H1 (cell line): ENCODE data around the gene ERLIN1. TPM values are rescaled to one million over a fixed set of nuclear protein-coding genes. Genes with fewer than 3 reads are reported as not detected.

ENCODE experiments used
- CTCF ChIA-PET: fragments of 300-600 bp; sonication (Branson Sonifier 250); formaldehyde crosslinking; loops from one replicate; lab custom pipeline; 2021; ENCODE audit not compliant: partially characterized antibody; lab: Charles Lee
- POLR2A ChIA-PET: fragments of 300-600 bp; sonication (Branson Sonifier 250); formaldehyde crosslinking; loops from one replicate; lab custom pipeline; 2021; ENCODE audit warnings: inconsistent platforms; ENCODE audit not compliant: partially characterized antibody; lab: Charles Lee
- DNase-seq, 2 experiments: peaks; one replicate each; pipeline versions ENCODE4 v3.0.0 to v3.0.0-alpha.2; 2010 to 2022; ENCODE audit warnings: low spot score in 2 of 2, low read depth in 1 of 2, mixed read lengths in 1 of 2
- FAIRE-seq: peaks from 2 replicates; lab custom pipeline; 2011; peaks lifted over from hg19 to GRCh38; lab: Jason Lieb, UNC
- H2AFZ ChIP-seq: 2 replicates; pipeline ENCODE4 v1.8.1; 2012; ENCODE audit warnings: low read length, inconsistent platforms
- H2AK5ac ChIP-seq: 2 replicates; pipeline ENCODE4 v1.6.1; 2013; ENCODE audit warnings: low read depth, low read length
- H2BK120ac ChIP-seq: replicated peaks from 2 replicates; pipeline ENCODE3; 2013; ENCODE audit warnings: low read depth, low read length, inconsistent platforms
- H2BK12ac ChIP-seq: 2 replicates; pipeline ENCODE4 v1.6.1; 2013; ENCODE audit warnings: low read depth, low read length
- H2BK15ac ChIP-seq: 2 replicates; pipeline ENCODE4 v1.6.1; 2013; ENCODE audit warnings: low read length
- H2BK20ac ChIP-seq: 2 replicates; pipeline ENCODE4 v1.6.1; 2013; ENCODE audit warnings: low read length
- H2BK5ac ChIP-seq: 2 replicates; pipeline ENCODE4 v1.6.1; 2013; ENCODE audit warnings: low read depth, low read length
- H3K14ac ChIP-seq: 2 replicates; pipeline ENCODE4 v1.6.1; 2013; ENCODE audit warnings: inconsistent platforms; ENCODE audit not compliant: insufficient read length
- H3K18ac ChIP-seq: 2 replicates; pipeline ENCODE4 v1.6.1; 2013; ENCODE audit warnings: low read length; ENCODE audit errors: extremely low read depth
- H3K23ac ChIP-seq: 2 replicates; pipeline ENCODE4 v1.6.1; 2013; ENCODE audit warnings: inconsistent platforms; ENCODE audit not compliant: insufficient read length
- H3K23me2 ChIP-seq: 2 replicates; pipeline ENCODE4 v1.6.1; 2013; ENCODE audit warnings: low read depth, low read length
- H3K27ac ChIP-seq: 2 replicates; pipeline ENCODE4 v1.6.1; 2011; ENCODE audit warnings: low read depth, low read length, inconsistent platforms
- H3K27me3 ChIP-seq, 4 experiments: replicated peaks in 1 of 4; 1 replicate in 1 of 4; 2 replicates in 3 of 4; pipeline versions ENCODE4 v1.6.1 to v1.8.1; 2011 to 2013; ENCODE audit warnings: low read length in 3 of 4, mild to moderate bottlenecking in 3 of 4, inconsistent platforms in 2 of 4, mixed read lengths in 2 of 4, moderate library complexity in 1 of 4; ENCODE audit not compliant: control insufficient read depth in 3 of 4, insufficient read depth in 3 of 4; ENCODE audit errors: extremely low read depth in 1 of 4
- H3K36me3 ChIP-seq, 4 experiments: 2 replicates each; pipeline versions ENCODE4 v1.6.1 to v1.8.1; 2011 to 2013; ENCODE audit warnings: mild to moderate bottlenecking in 4 of 4, low read length in 3 of 4, moderate library complexity in 2 of 4, control low read depth in 1 of 4, inconsistent platforms in 1 of 4; ENCODE audit not compliant: insufficient read depth in 4 of 4, control insufficient read depth in 2 of 4
- H3K4ac ChIP-seq: replicated peaks from 2 replicates; pipeline ENCODE3; 2013; ENCODE audit warnings: low read length, low read depth, mixed read lengths, inconsistent platforms; ENCODE audit not compliant: insufficient read length
- H3K4me1 ChIP-seq, 4 experiments: replicated peaks in 1 of 4; 1 replicate in 1 of 4; 2 replicates in 3 of 4; pipeline versions ENCODE4 v1.6.1 to v1.8.1; 2011 to 2013; ENCODE audit warnings: low read length in 3 of 4, inconsistent platforms in 2 of 4, mixed read lengths in 1 of 4; ENCODE audit not compliant: insufficient read depth in 4 of 4, control insufficient read depth in 3 of 4
- H3K4me2 ChIP-seq, 2 experiments: 2 replicates each; pipeline versions ENCODE4 v1.6.1 to v1.8.1; 2011 to 2013; ENCODE audit warnings: low read depth in 2 of 2, low read length in 2 of 2, control low read depth in 1 of 2, inconsistent platforms in 1 of 2, mild to moderate bottlenecking in 1 of 2; ENCODE audit not compliant: insufficient read depth in 1 of 2
- H3K4me3 ChIP-seq, 4 experiments: fragments of 200-600, 300-600 bp in 1 of 4; sonication (generic), shearing (Covaris generic), sonication (Bioruptor Twin) in 1 of 4; 2 replicates each; pipeline versions ENCODE4 v1.5.1 to v1.8.1; 2011 to 2016; ENCODE audit warnings: low read length in 4 of 4, low read depth in 3 of 4, control low read depth in 2 of 4, inconsistent platforms in 2 of 4, mild to moderate bottlenecking in 2 of 4, mixed read lengths in 1 of 4, moderate library complexity in 1 of 4; ENCODE audit not compliant: insufficient read depth in 2 of 4; ENCODE audit errors: extremely low read depth in 1 of 4
- H3K56ac ChIP-seq: replicated peaks from 2 replicates; pipeline ENCODE3; 2013; ENCODE audit warnings: low read depth, mild to moderate bottlenecking, mixed read lengths, low read length, inconsistent platforms; ENCODE audit not compliant: insufficient read length
- H3K79me1 ChIP-seq: 2 replicates; pipeline ENCODE4 v1.6.1; 2013; ENCODE audit warnings: low read depth, low read length, control low read depth
- H3K79me2 ChIP-seq, 2 experiments: 2 replicates each; pipeline versions ENCODE4 v1.6.1 to v1.8.1; 2012 to 2013; ENCODE audit warnings: low read length in 2 of 2, mild to moderate bottlenecking in 2 of 2, inconsistent platforms in 1 of 2; ENCODE audit not compliant: insufficient read depth in 2 of 2, control insufficient read depth in 1 of 2
- H3K9ac ChIP-seq, 4 experiments: replicated peaks in 1 of 4; 1 replicate in 1 of 4; 2 replicates in 3 of 4; pipeline versions ENCODE4 v1.6.1 to v1.8.1; 2011 to 2013; ENCODE audit warnings: low read depth in 3 of 4, low read length in 3 of 4, control low read depth in 2 of 4, mild to moderate bottlenecking in 2 of 4, moderate library complexity in 2 of 4, inconsistent platforms in 1 of 4; ENCODE audit errors: extremely low read depth in 1 of 4
- H3K9me3 ChIP-seq, 2 experiments: 2 replicates each; pipeline versions ENCODE4 v1.6.1 to v1.8.1; 2012 to 2013; ENCODE audit warnings: mild to moderate bottlenecking in 2 of 2, moderate library complexity in 2 of 2, control low read depth in 1 of 2, inconsistent platforms in 1 of 2, low read depth in 1 of 2, low read length in 1 of 2, mixed read lengths in 1 of 2; ENCODE audit not compliant: insufficient read depth in 2 of 2
- H4K20me1 ChIP-seq, 2 experiments: replicated peaks in 1 of 2; 2 replicates each; pipeline versions ENCODE3 to v1.8.1; 2011 to 2013; ENCODE audit warnings: inconsistent platforms in 2 of 2, low read length in 2 of 2, mild to moderate bottlenecking in 1 of 2; ENCODE audit not compliant: insufficient read depth in 2 of 2, control insufficient read depth in 1 of 2
- H4K5ac ChIP-seq: 2 replicates; pipeline ENCODE4 v1.6.1; 2013; ENCODE audit warnings: low read length, low read depth, mixed read lengths, inconsistent platforms; ENCODE audit not compliant: insufficient read length
- H4K8ac ChIP-seq: 2 replicates; pipeline ENCODE4 v1.8.0; 2013; ENCODE audit warnings: mild to moderate bottlenecking, moderate library complexity, low read length, inconsistent platforms; ENCODE audit not compliant: insufficient read depth; ENCODE audit errors: extremely low read depth
- H4K91ac ChIP-seq: replicated peaks from 2 replicates; pipeline ENCODE3; 2013; ENCODE audit warnings: low read length, mixed read lengths, inconsistent platforms; ENCODE audit not compliant: insufficient read length
- CTCF ChIP-seq, 3 experiments: IDR thresholded peaks; 1 replicate in 2 of 3; 2 replicates in 1 of 3; pipeline versions ENCODE4 v1.5.1 to v1.6.1; 2011; ENCODE audit warnings: low read length in 3 of 3, mild to moderate bottlenecking in 3 of 3, inconsistent platforms in 2 of 3, low read depth in 1 of 3, moderate library complexity in 1 of 3; ENCODE audit not compliant: insufficient read depth in 1 of 3; ENCODE audit errors: control extremely low read depth in 1 of 3
- EP300 ChIP-seq, 2 experiments: IDR thresholded peaks; 1 replicate in 1 of 2; 2 replicates in 1 of 2; pipeline ENCODE4 v1.6.1; 2011 to 2012; ENCODE audit warnings: low read depth in 2 of 2, low read length in 2 of 2, mild to moderate bottlenecking in 2 of 2, borderline replicate concordance in 1 of 2, inconsistent platforms in 1 of 2, moderate library complexity in 1 of 2
- FOSL1 ChIP-seq: IDR thresholded peaks from 2 replicates; pipeline ENCODE4 v1.6.1; 2011; ENCODE audit warnings: mild to moderate bottlenecking, low read depth, low read length, moderate library complexity; ENCODE audit not compliant: insufficient read depth
- HDAC6 ChIP-seq: IDR thresholded peaks from one replicate; pipeline ENCODE4 v1.7.1; 2012; ENCODE audit warnings: low read depth, mild to moderate bottlenecking, inconsistent platforms, low read length, moderate library complexity
- POLR2AphosphoS5 ChIP-seq: IDR thresholded peaks from 2 replicates; pipeline ENCODE4 v1.6.1; 2011; ENCODE audit warnings: low read depth, low read length
- POU5F1 ChIP-seq: IDR thresholded peaks from 2 replicates; pipeline ENCODE4 v1.6.1; 2011; ENCODE audit warnings: low read depth, mild to moderate bottlenecking, low read length, moderate library complexity
- RBBP5 ChIP-seq: IDR thresholded peaks from 2 replicates; pipeline ENCODE4 v1.7.1; 2012; ENCODE audit warnings: low read depth, mild to moderate bottlenecking, inconsistent platforms, low read length, moderate library complexity, borderline replicate concordance
- SP2 ChIP-seq: IDR thresholded peaks from 2 replicates; pipeline ENCODE4 v1.6.1; 2012; ENCODE audit warnings: mild to moderate bottlenecking, low read length, inconsistent platforms
- TBP ChIP-seq: IDR thresholded peaks from 2 replicates; pipeline ENCODE4 v1.6.1; 2011; ENCODE audit warnings: low read depth, low read length, improper control_type of control experiment
- USF2 ChIP-seq: IDR thresholded peaks from 2 replicates; pipeline ENCODE4 v1.6.1; 2011; ENCODE audit warnings: low read length, improper control_type of control experiment
- ZNF274 ChIP-seq: IDR thresholded peaks from 2 replicates; pipeline ENCODE4 v1.7.0; 2012; ENCODE audit warnings: low read length, borderline replicate concordance; ENCODE audit errors: extremely low read depth
- WGBS, 2 experiments: shearing (Covaris generic) in 1 of 2; methylation state at CpG; one replicate each; pipeline versions ENCODE4 v1.1.6 to v1.1.7; 2013 to 2015; ENCODE audit warnings: low lambda C conversion rate in 2 of 2, mixed read lengths in 2 of 2, inconsistent platforms in 1 of 2, low coverage in 1 of 2, missing lambda C conversion rate in 1 of 2; ENCODE audit not compliant: insufficient replicate concordance in 2 of 2, insufficient coverage in 1 of 2, insufficient read length in 1 of 2; ENCODE audit errors: extremely low coverage in 1 of 2, missing lambda C conversion rate in 1 of 2; 5-methylcytosine and 5-hydroxymethylcytosine counted together
- polyA plus RNA-seq, 7 experiments: library from polyadenylated mRNA; depleted of rRNA in 3 of 7; stranded (reverse) in 5 of 7; unstranded in 2 of 7; fragments of >200 nt in 5 of 7; fragments of 200-250 nt in 2 of 7; gene quantifications; 1 replicate in 5 of 7; 2 replicates in 1 of 7; 4 replicates in 1 of 7; pipeline versions ENCODE4 v1.2.1 to v1.2.3, GENCODE V29; 2011 to 2013; ENCODE audit warnings: missing spikeins in 2 of 7, mixed read lengths in 2 of 7
- total RNA-seq: library from RNA; stranded (reverse); fragmentation: NEBNext Ultra II Directional; extraction: Animal tissue kit (Norgen Biotek cat#: 25700); gene quantifications from 2 replicates; pipeline ENCODE4 v1.2.1, GENCODE V29; 2021

Gene ERLIN1
- total and polyA plus RNA-seq, 2 of the 8 experiments (the other 6 are each of a cell fraction or from before 2014, with no cell fraction given): 16.5 to 32.0 TPM

- TF ChIP-seq RBBP5: no peak
- no peak for TF ChIP-seq USF2
- TF ChIP-seq FOSL1: no peak
- no peak for TF ChIP-seq CTCF (IDR thresholded peaks at IDR 0.05; ENCODE audit: control extremely low read depth in 1 of 3, insufficient read depth in 1 of 3, low read depth in 1 of 3, low read length in 3 of 3)
- no peak for TF ChIP-seq ZNF274
- no peak for TF ChIP-seq POU5F1
- no peak for TF ChIP-seq HDAC6
- no peak for TF ChIP-seq SP2
- TF ChIP-seq POLR2AphosphoS5: no peak
- no peak for TF ChIP-seq TBP
- TF ChIP-seq EP300 (IDR thresholded peaks at IDR 0.05; ENCODE audit: borderline replicate concordance in 1 of 2, low read depth in 2 of 2, low read length in 2 of 2): no peak
- peaks cover 1 to 9% of the 10 kb centered on the region in 2 experiments; a peak in 3 of 4 replicates for H3K9me3 ChIP-seq
- 90% methylated on average over 9 of the region's 9 CpGs; no CpG with 5 or more reads in 1 of the 2 experiments for WGBS, 2 experiments
Measured at GRCh38 chr10:100129424-100129823, 56.4 kb downstream of the ERLIN1 start.

More at GRCh38 chr10:100129424-100129823, 56.4 kb downstream of the ERLIN1 start:
- Histone ChIP-seq H3K18ac (no peak overlapping the region), H3K23me2 (no peaks in the 10 kb centered on the region), H3K56ac (no peak overlapping the region), H4K91ac (no peak overlapping the region), H4K8ac (no peak overlapping the region), H3K4ac (no peak overlapping the region), H3K79me2 (no peaks in the 10 kb centered on the region), H3K27me3 (no peaks in the 10 kb centered on the region), H3K23ac (no peak overlapping the region), H3K4me3 (no peak overlapping the region), H2AK5ac (no peak overlapping the region), H2BK120ac (no peak overlapping the region), H2BK5ac (no peak overlapping the region), H2BK12ac (no peak overlapping the region), H2BK20ac (no peak overlapping the region), H3K14ac (no peak overlapping the region), H3K4me2 (no peak overlapping the region), H3K79me1 (no peaks in the 10 kb centered on the region), H2BK15ac (no peak overlapping the region), H2AFZ (no peak overlapping the region), H3K27ac (no peak overlapping the region), H4K20me1 (no peaks in the 10 kb centered on the region), H3K4me1 (no peaks in the 10 kb centered on the region), H3K36me3 (no peaks in the 10 kb centered on the region), H3K9ac (no peak overlapping the region), H4K5ac (no peak overlapping the region)
- DNase-seq: no peak
- FAIRE-seq: no peak
- ChIA-PET POLR2A (no interaction called here), CTCF (interaction anchor here (1.1 to 1.7 kb wide), 3 partner anchors 10 to 284 kb away, joined by 3 to 7 read pairs (median 7); no protein-coding TSS in a partner anchor)
